Stimulated activated CD4-positive, alpha-beta T cell treated with anti-CD3 and anti-CD28 coated beads, TNF-alpha, amount 100 ng/mL, for 4 hours (primary cell): ENCODE measurements around the gene CACNA2D4.
"Not testable (repeated sequence)": the region's sequence is repeated elsewhere in the genome, so short reads cannot be mapped to it uniquely, and the experiment has no call there.

Source experiments
- DNase-seq, 3 experiments: peaks; one replicate each; pipeline ENCODE4 v3.0.0-alpha.2; 2020; ENCODE audit warnings: low read depth in 3 of 3

The CACNA2D4 gene

GRCh38 chr12:1918081-1918883 lies at the start of gene CACNA2D4:
TSS of gene CACNA2D4 (minus strand) at chr12:1918652. CDS start at chr12:1918473, 179 bp downstream.
- DNase-seq = no peak

GRCh38 chr12:1966561-1967226 lies 48.2 kb upstream of the CACNA2D4 start:
- no peak for DNase-seq

GRCh38 chr12:1965916-1966315 lies 47.5 kb upstream of the CACNA2D4 start:
- no peak for DNase-seq

GRCh38 chr12:1962051-1963020 lies 43.9 kb upstream of the CACNA2D4 start:
- no peak for DNase-seq

- DNase-seq = no peak
These were observed 38.3 kb upstream of the CACNA2D4 start for GRCh38 chr12:1956716-1957115.

GRCh38 chr12:1949771-1950470 lies 31.5 kb upstream of the CACNA2D4 start:
- DNase-seq = no peak

GRCh38 chr12:1948883-1949282 lies 30.4 kb upstream of the CACNA2D4 start:
- DNase-seq = no peak

- DNase-seq = no peak
These were observed 28.6 kb upstream of the CACNA2D4 start for GRCh38 chr12:1947081-1947480.

- DNase-seq = no peak
These were observed 27.8 kb upstream of the CACNA2D4 start for GRCh38 chr12:1946296-1946695.

- not testable (repeated sequence) for DNase-seq
These were observed 27.1 kb upstream of the CACNA2D4 start for GRCh38 chr12:1945502-1945901.

GRCh38 chr12:1939801-1940607 lies 21.6 kb upstream of the CACNA2D4 start:
- peak; percentile 74 to 87 (median 84) for DNase-seq

- DNase-seq = no peak
These were observed 20.9 kb upstream of the CACNA2D4 start for GRCh38 chr12:1939331-1939730.

- no peak for DNase-seq
These were observed 19.2 kb upstream of the CACNA2D4 start for GRCh38 chr12:1937481-1938224.

- no peak for DNase-seq
These were observed 18.2 kb upstream of the CACNA2D4 start for GRCh38 chr12:1936406-1937320.

GRCh38 chr12:1935700-1936378 lies 17.4 kb upstream of the CACNA2D4 start:
- DNase-seq = no peak

GRCh38 chr12:1935242-1935641 lies 16.8 kb upstream of the CACNA2D4 start:
- no peak for DNase-seq

GRCh38 chr12:1934831-1935230 lies 16.4 kb upstream of the CACNA2D4 start:
- DNase-seq = no peak

GRCh38 chr12:1934068-1934467 lies 15.6 kb upstream of the CACNA2D4 start:
- no peak for DNase-seq
